DND-41 (cell line): ENCODE data around the gene MELTF.

Source experiments
- ATAC-seq: fragments of 200-7000 bp; cut with Tn5 transposase; 3 replicates; pipeline ENCODE4 v1.9.1; 2021; ENCODE audit warnings: low read depth; ENCODE audit not compliant: insufficient read depth
- DNase-seq: peaks from one replicate; pipeline ENCODE4 v3.0.0-alpha.2; 2020
- H2AFZ ChIP-seq: 2 replicates; pipeline ENCODE4 v1.6.0; 2012; ENCODE audit warnings: low read depth, low read length
- H3K27ac ChIP-seq: 2 replicates; pipeline ENCODE4 v1.5.1; 2012; ENCODE audit warnings: low read length, inconsistent platforms
- H3K27me3 ChIP-seq: fragments of 200-600 bp; sonication (generic); 2 replicates; pipeline ENCODE4 v1.6.0; 2012; ENCODE audit warnings: low read length, mild to moderate bottlenecking, inconsistent platforms; ENCODE audit not compliant: insufficient read depth, poor library complexity
- H3K36me3 ChIP-seq: 2 replicates; pipeline ENCODE4 v1.5.1; 2012; ENCODE audit warnings: low read length, inconsistent platforms; ENCODE audit not compliant: insufficient read depth
- H3K4me1 ChIP-seq: 2 replicates; pipeline ENCODE4 v1.5.1; 2012; ENCODE audit warnings: mild to moderate bottlenecking, low read length; ENCODE audit not compliant: insufficient read depth
- H3K4me2 ChIP-seq: 2 replicates; pipeline ENCODE4 v1.6.0; 2012; ENCODE audit warnings: mild to moderate bottlenecking, moderate library complexity, low read length, inconsistent platforms; ENCODE audit not compliant: insufficient read depth
- H3K4me3 ChIP-seq, 2 experiments: fragments of 200-600 bp in 1 of 2; shearing (Covaris generic) in 1 of 2; 2 replicates each; pipeline ENCODE4 v1.5.1; 2012 to 2016; ENCODE audit warnings: inconsistent platforms in 2 of 2, low read length in 2 of 2, mild to moderate bottlenecking in 2 of 2, low read depth in 1 of 2, moderate library complexity in 1 of 2
- H3K79me2 ChIP-seq: 2 replicates; pipeline ENCODE4 v1.6.0; 2012; ENCODE audit warnings: low read length, inconsistent platforms; ENCODE audit not compliant: insufficient read depth
- H3K9ac ChIP-seq: 2 replicates; pipeline ENCODE4 v1.6.0; 2012; ENCODE audit warnings: low read depth, mild to moderate bottlenecking, inconsistent platforms, low read length, moderate library complexity
- H3K9me3 ChIP-seq: 2 replicates; pipeline ENCODE4 v1.5.1; 2012; ENCODE audit warnings: low read length, moderate library complexity, mild to moderate bottlenecking, inconsistent platforms; ENCODE audit not compliant: insufficient read depth, severe bottlenecking
- H4K20me1 ChIP-seq: 2 replicates; pipeline ENCODE4 v1.6.0; 2012; ENCODE audit warnings: low read length; ENCODE audit not compliant: insufficient read depth
- CTCF ChIP-seq: IDR thresholded peaks from 2 replicates; pipeline ENCODE4 v1.5.1; 2012; ENCODE audit warnings: borderline replicate concordance, low read length, moderate library complexity, mild to moderate bottlenecking; ENCODE audit not compliant: poor library complexity, severe bottlenecking; ENCODE audit errors: extremely low read depth
- EZH2 ChIP-seq: IDR thresholded peaks from 3 replicates; pipeline ENCODE4 v1.6.1; 2012; ENCODE audit warnings: borderline replicate concordance, low read depth, mild to moderate bottlenecking, moderate library complexity, low read length, inconsistent platforms; ENCODE audit not compliant: severe bottlenecking

The MELTF gene

GRCh38 chr3:197009532-197010019 lies 20.0 kb downstream of the MELTF start:
- no peaks in the 10 kb centered on the region for H4K20me1 ChIP-seq
- no peak overlapping the region for H3K27ac ChIP-seq
- H3K79me2 ChIP-seq: no peaks in the 10 kb centered on the region
- no peak for DNase-seq
- H3K27me3 ChIP-seq: no peaks in the 10 kb centered on the region
- H3K4me2 ChIP-seq: no peak overlapping the region
- H3K9ac ChIP-seq: no peak overlapping the region
- no peaks in the 10 kb centered on the region for H3K36me3 ChIP-seq
- H3K4me1 ChIP-seq: no peaks in the 10 kb centered on the region
- no peak overlapping the region for H2AFZ ChIP-seq
- no peaks in the 10 kb centered on the region for H3K9me3 ChIP-seq
- no peak for TF ChIP-seq EZH2
- TF ChIP-seq CTCF: no peak
- no peak for ATAC-seq
- H3K4me3 ChIP-seq: no peak overlapping the region

GRCh38 chr3:197008436-197009209 lies 21.0 kb downstream of the MELTF start:
- H3K79me2 ChIP-seq: no peaks in the 10 kb centered on the region
- H2AFZ ChIP-seq: no peak overlapping the region
- H3K4me2 ChIP-seq: no peak overlapping the region
- H3K9me3 ChIP-seq: no peaks in the 10 kb centered on the region
- H3K27ac ChIP-seq: no peak overlapping the region
- no peak overlapping the region for H3K9ac ChIP-seq
- no peak for TF ChIP-seq EZH2
- TF ChIP-seq CTCF: no peak
- H3K4me3 ChIP-seq: no peak overlapping the region
- no peaks in the 10 kb centered on the region for H4K20me1 ChIP-seq
- H3K4me1 ChIP-seq: peaks cover 9% of the 10 kb centered on the region
- H3K36me3 ChIP-seq: no peaks in the 10 kb centered on the region
- no peaks in the 10 kb centered on the region for H3K27me3 ChIP-seq
- ATAC-seq (no peak), DNase-seq (no peak)

GRCh38 chr3:197007953-197008352 lies 21.7 kb downstream of the MELTF start:
- no peak for ATAC-seq
- Histone ChIP-seq H3K4me2 (no peak overlapping the region), H4K20me1 (no peaks in the 10 kb centered on the region)

More at GRCh38 chr3:197007953-197008352, 21.7 kb downstream of the MELTF start:
- no peak overlapping the region for H3K9ac ChIP-seq
- no peak overlapping the region for H2AFZ ChIP-seq
- H3K9me3 ChIP-seq: no peaks in the 10 kb centered on the region
- H3K4me1 ChIP-seq: peaks cover 12% of the 10 kb centered on the region
- H3K4me3 ChIP-seq: no peak overlapping the region
- no peaks in the 10 kb centered on the region for H3K79me2 ChIP-seq
- H3K27me3 ChIP-seq: no peaks in the 10 kb centered on the region
- no peak for TF ChIP-seq CTCF
- TF ChIP-seq EZH2: no peak
- no peak for DNase-seq
- H3K36me3 ChIP-seq: no peaks in the 10 kb centered on the region
- no peak overlapping the region for H3K27ac ChIP-seq
